DND-41 (cell line): ENCODE data around the gene SDK2.

Source experiments
- ATAC-seq: fragments of 200-7000 bp; cut with Tn5 transposase; 3 replicates; pipeline ENCODE4 v1.9.1; 2021; ENCODE audit warnings: low read depth; ENCODE audit not compliant: insufficient read depth
- DNase-seq: peaks from one replicate; pipeline ENCODE4 v3.0.0-alpha.2; 2020
- H2AFZ ChIP-seq: 2 replicates; pipeline ENCODE4 v1.6.0; 2012; ENCODE audit warnings: low read depth, low read length
- H3K27ac ChIP-seq: 2 replicates; pipeline ENCODE4 v1.5.1; 2012; ENCODE audit warnings: low read length, inconsistent platforms
- H3K27me3 ChIP-seq: fragments of 200-600 bp; sonication (generic); 2 replicates; pipeline ENCODE4 v1.6.0; 2012; ENCODE audit warnings: low read length, mild to moderate bottlenecking, inconsistent platforms; ENCODE audit not compliant: insufficient read depth, poor library complexity
- H3K36me3 ChIP-seq: 2 replicates; pipeline ENCODE4 v1.5.1; 2012; ENCODE audit warnings: low read length, inconsistent platforms; ENCODE audit not compliant: insufficient read depth
- H3K4me1 ChIP-seq: 2 replicates; pipeline ENCODE4 v1.5.1; 2012; ENCODE audit warnings: mild to moderate bottlenecking, low read length; ENCODE audit not compliant: insufficient read depth
- H3K4me2 ChIP-seq: 2 replicates; pipeline ENCODE4 v1.6.0; 2012; ENCODE audit warnings: mild to moderate bottlenecking, moderate library complexity, low read length, inconsistent platforms; ENCODE audit not compliant: insufficient read depth
- H3K4me3 ChIP-seq, 2 experiments: fragments of 200-600 bp in 1 of 2; shearing (Covaris generic) in 1 of 2; 2 replicates each; pipeline ENCODE4 v1.5.1; 2012 to 2016; ENCODE audit warnings: inconsistent platforms in 2 of 2, low read length in 2 of 2, mild to moderate bottlenecking in 2 of 2, low read depth in 1 of 2, moderate library complexity in 1 of 2
- H3K79me2 ChIP-seq: 2 replicates; pipeline ENCODE4 v1.6.0; 2012; ENCODE audit warnings: low read length, inconsistent platforms; ENCODE audit not compliant: insufficient read depth
- H3K9ac ChIP-seq: 2 replicates; pipeline ENCODE4 v1.6.0; 2012; ENCODE audit warnings: low read depth, mild to moderate bottlenecking, inconsistent platforms, low read length, moderate library complexity
- H3K9me3 ChIP-seq: 2 replicates; pipeline ENCODE4 v1.5.1; 2012; ENCODE audit warnings: low read length, moderate library complexity, mild to moderate bottlenecking, inconsistent platforms; ENCODE audit not compliant: insufficient read depth, severe bottlenecking
- H4K20me1 ChIP-seq: 2 replicates; pipeline ENCODE4 v1.6.0; 2012; ENCODE audit warnings: low read length; ENCODE audit not compliant: insufficient read depth
- EZH2 ChIP-seq: IDR thresholded peaks from 3 replicates; pipeline ENCODE4 v1.6.1; 2012; ENCODE audit warnings: borderline replicate concordance, low read depth, mild to moderate bottlenecking, moderate library complexity, low read length, inconsistent platforms; ENCODE audit not compliant: severe bottlenecking
- TF ChIP-seq, protein P1 (sequence below): IDR thresholded peaks from 2 replicates; pipeline ENCODE4 v1.5.1; 2012; ENCODE audit warnings: borderline replicate concordance, low read length, moderate library complexity, mild to moderate bottlenecking; ENCODE audit not compliant: poor library complexity, severe bottlenecking; ENCODE audit errors: extremely low read depth

SDK2 gene

DNA sequence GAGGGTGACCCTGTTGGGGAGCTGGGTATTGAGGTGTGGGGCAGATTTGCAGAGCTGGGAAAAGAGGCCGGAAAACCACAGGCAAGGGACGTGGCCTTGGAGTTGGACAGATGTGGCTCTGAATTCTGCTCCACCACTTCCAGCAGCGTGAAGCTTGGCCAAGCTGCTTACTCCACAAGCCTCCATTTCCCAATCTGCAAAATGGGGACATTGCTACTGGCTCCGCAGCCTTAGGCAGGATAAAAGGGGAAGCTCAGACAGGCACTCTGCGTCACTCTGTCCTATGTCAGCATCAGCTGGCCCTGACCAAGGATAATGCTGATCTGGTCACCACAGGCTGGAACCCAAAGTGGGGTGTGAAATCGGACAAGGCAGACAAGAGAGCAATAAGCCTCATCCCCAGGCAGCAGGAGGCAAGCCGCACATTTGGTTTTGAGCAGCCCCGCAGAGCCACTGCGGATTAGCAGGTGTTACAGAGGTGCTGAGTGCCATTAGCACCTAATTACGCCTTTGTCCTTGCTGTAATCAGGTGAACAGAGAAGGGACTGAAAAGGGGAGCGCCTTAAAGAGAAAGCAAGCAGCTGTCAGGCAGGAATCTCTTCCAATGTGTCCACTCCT is 54.8 kb downstream of the SDK2 start:
- H2AFZ ChIP-seq = no peak overlapping the region
- H3K4me1 ChIP-seq = peaks cover 87% of the 10 kb centered on the region
- H3K4me3 ChIP-seq = no peak overlapping the region
- H3K27ac ChIP-seq = peak overlapping the region; percentile 94
- H3K4me2 ChIP-seq = no peak overlapping the region
- TF ChIP-seq, protein P1, sequence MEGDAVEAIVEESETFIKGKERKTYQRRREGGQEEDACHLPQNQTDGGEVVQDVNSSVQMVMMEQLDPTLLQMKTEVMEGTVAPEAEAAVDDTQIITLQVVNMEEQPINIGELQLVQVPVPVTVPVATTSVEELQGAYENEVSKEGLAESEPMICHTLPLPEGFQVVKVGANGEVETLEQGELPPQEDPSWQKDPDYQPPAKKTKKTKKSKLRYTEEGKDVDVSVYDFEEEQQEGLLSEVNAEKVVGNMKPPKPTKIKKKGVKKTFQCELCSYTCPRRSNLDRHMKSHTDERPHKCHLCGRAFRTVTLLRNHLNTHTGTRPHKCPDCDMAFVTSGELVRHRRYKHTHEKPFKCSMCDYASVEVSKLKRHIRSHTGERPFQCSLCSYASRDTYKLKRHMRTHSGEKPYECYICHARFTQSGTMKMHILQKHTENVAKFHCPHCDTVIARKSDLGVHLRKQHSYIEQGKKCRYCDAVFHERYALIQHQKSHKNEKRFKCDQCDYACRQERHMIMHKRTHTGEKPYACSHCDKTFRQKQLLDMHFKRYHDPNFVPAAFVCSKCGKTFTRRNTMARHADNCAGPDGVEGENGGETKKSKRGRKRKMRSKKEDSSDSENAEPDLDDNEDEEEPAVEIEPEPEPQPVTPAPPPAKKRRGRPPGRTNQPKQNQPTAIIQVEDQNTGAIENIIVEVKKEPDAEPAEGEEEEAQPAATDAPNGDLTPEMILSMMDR = no peak
- no peak for TF ChIP-seq EZH2
- no peaks in the 10 kb centered on the region for H3K27me3 ChIP-seq
- no peaks in the 10 kb centered on the region; the same call in 1 of the 2 replicates for H3K36me3 ChIP-seq
- DNase-seq = no peak
- no peak for ATAC-seq
- H3K9me3 ChIP-seq = no peaks in the 10 kb centered on the region
- H3K79me2 ChIP-seq = no peaks in the 10 kb centered on the region
- peak overlapping the region; percentile 9; the same call in 1 of the 2 replicates for H3K9ac ChIP-seq
- H4K20me1 ChIP-seq = no peaks in the 10 kb centered on the region

DNA sequence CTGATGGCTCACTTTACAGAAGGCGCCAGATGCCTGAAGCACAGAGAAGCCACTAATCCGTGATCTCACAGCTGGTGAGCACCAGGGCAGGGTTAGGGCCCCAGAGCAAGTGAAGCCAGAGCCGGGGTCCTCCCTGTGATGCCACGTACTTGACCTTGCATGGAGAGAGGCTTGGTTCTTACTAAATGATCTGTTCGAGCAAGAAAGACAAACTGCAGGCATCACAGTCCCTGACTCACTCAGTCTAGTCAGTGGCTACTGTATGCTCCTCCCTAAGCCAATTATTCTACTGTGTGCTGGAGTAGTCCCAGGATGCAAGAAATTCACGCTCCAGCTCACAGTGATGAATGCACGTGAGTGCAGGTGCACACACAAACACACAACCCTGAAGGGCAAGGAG is 55.4 kb downstream of the SDK2 start:
- no peaks in the 10 kb centered on the region for H4K20me1 ChIP-seq
- H3K9ac ChIP-seq = no peak overlapping the region; the same call in 1 of the 2 replicates
- H3K27me3 ChIP-seq = no peaks in the 10 kb centered on the region
- H3K4me2 ChIP-seq = no peak overlapping the region
- ATAC-seq = no peak
- no peak overlapping the region for H2AFZ ChIP-seq
- H3K79me2 ChIP-seq = no peaks in the 10 kb centered on the region
- H3K9me3 ChIP-seq = no peaks in the 10 kb centered on the region
- peak overlapping the region; percentile 94 for H3K27ac ChIP-seq
- TF ChIP-seq, protein P1 = no peak
- TF ChIP-seq EZH2 = no peak
- H3K4me3 ChIP-seq = no peak overlapping the region
- no peak for DNase-seq
- no peaks in the 10 kb centered on the region; the same call in 1 of the 2 replicates for H3K36me3 ChIP-seq
- peaks cover 81% of the 10 kb centered on the region for H3K4me1 ChIP-seq

DNA sequence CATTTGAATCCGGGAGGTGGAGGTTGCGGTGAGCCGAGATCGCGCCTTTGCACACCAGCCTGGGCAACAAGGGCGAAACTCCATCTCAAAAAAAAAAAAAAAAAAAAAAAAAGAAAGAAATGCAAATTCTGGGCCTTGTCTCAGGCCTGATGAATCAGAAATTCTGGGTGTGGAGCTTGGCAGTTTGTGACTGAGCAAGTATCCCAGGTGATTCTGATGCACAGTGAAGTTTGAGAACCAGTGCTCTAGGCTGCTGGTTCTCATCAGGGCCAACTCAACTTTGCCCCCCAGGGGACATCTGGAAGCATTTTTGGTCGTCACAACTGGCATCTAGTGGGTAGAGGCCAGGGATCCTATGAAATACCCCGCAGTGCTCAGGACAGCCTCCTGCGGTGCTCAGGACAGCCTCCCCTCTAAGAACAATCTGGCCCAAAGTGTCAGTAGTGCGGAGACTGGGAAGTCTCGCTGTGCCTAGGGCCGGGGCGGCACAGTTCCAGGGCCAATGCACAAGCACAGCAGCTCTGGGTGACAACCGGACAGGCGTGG is 55.9 kb downstream of the SDK2 start:
- TF ChIP-seq, protein P1 = peak; percentile 5
- TF ChIP-seq EZH2 = no peak
- Histone ChIP-seq H3K79me2 (no peaks in the 10 kb centered on the region), H3K27ac (peak overlapping the region; percentile 94), H3K4me1 (peaks cover 76% of the 10 kb centered on the region), H3K4me3 (no peak overlapping the region), H2AFZ (no peak overlapping the region), H3K27me3 (no peaks in the 10 kb centered on the region), H4K20me1 (no peaks in the 10 kb centered on the region), H3K4me2 (no peak overlapping the region), H3K9ac (no peak overlapping the region; the same call in 1 of the 2 replicates), H3K36me3 (no peaks in the 10 kb centered on the region; the same call in 1 of the 2 replicates), H3K9me3 (no peaks in the 10 kb centered on the region)
- ATAC-seq = no peak
- no peak for DNase-seq
